Keratinocyte (primary cell): Measurements from ENCODE around the gene SUFU.

Experiments
- CTCF ChIP-seq, 3 experiments: IDR thresholded peaks in 1 of 3; conservative IDR thresholded peaks in 1 of 3; optimal IDR thresholded peaks in 1 of 3; 2 replicates in 2 of 3; 3 replicates in 1 of 3; pipeline versions ENCODE3 to v1.5.1; 2011; ENCODE audit warnings: low read length in 3 of 3, mild to moderate bottlenecking in 3 of 3, moderate library complexity in 2 of 3, control low read depth in 1 of 3, inconsistent platforms in 1 of 3; ENCODE audit not compliant: insufficient read depth in 2 of 3; ENCODE audit errors: extremely low read depth in 1 of 3
- EZH2 ChIP-seq: IDR thresholded peaks from one replicate; pipeline ENCODE4 v1.6.1; 2012; ENCODE audit warnings: inconsistent platforms, mild to moderate bottlenecking, low read length, moderate library complexity

GRCh38 chr10:102581981-102582580 lies 78.3 kb downstream of the SUFU start:
- TF ChIP-seq CTCF (optimal IDR thresholded peaks at IDR 0.05 in 1 of 3, IDR thresholded peaks at IDR 0.05 in 1 of 3, conservative IDR thresholded peaks at IDR 0.05 in 1 of 3; ENCODE audit: extremely low read depth in 1 of 3, insufficient read depth in 2 of 3, low read length in 3 of 3) (no peak), EZH2 (no peak)
